ENCODE data around the gene SYP. TPM values are rescaled to one million over a fixed set of nuclear protein-coding genes. Genes with fewer than 3 reads are reported as not detected.

SYP gene
- total and polyA plus RNA-seq, 9 of the 15 experiments (the other 6 are each of a cell fraction or from before 2014, with no cell fraction given), result 0.48 to 5.1 (median 2.6) TPM

DNA sequence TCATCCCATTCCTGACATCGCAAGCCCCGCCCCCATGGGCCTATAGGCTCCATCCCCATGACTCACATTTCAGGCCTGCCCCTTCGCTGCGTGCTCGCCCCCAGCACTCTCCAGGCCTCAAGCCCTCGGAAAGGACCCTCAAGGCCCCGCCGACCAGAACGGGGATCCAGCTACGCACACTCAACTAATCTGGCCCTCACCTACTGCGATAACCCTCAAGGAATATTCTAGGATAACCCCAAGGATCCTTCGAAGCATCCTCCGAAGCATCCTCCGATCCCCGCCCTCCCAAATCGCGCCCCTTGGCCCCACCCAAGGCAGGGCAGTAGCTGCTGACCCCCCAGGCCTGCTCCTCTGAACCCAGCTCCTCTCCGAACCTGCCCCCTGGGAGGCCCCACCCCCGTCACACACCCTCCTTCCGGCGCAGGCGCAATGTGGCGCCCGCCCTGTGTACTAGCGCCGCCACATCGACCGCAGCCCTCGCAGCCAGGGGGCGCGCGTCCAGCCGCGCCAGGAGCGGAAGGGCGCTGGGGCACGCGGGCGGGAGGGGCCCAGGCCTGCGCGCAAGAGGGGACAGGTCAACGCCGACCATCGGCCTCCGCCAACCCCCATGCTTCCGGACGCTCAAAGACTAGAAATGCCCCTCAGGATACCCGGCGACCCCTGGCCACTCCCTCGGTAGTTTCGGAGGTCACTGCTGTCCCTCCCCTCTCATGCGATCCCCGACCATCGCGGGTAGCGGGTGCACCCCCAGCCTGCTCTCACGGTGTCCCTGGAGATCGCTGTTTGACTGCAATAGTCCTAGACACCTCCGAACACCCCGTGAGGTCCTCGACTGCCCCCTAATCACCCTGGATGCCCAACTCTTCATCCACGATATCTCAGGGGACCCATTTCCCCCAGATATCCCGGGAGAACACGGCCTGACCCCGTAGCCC, 43.8 kb downstream of the SYP start (continued):
- TF ChIP-seq, protein P1, sequence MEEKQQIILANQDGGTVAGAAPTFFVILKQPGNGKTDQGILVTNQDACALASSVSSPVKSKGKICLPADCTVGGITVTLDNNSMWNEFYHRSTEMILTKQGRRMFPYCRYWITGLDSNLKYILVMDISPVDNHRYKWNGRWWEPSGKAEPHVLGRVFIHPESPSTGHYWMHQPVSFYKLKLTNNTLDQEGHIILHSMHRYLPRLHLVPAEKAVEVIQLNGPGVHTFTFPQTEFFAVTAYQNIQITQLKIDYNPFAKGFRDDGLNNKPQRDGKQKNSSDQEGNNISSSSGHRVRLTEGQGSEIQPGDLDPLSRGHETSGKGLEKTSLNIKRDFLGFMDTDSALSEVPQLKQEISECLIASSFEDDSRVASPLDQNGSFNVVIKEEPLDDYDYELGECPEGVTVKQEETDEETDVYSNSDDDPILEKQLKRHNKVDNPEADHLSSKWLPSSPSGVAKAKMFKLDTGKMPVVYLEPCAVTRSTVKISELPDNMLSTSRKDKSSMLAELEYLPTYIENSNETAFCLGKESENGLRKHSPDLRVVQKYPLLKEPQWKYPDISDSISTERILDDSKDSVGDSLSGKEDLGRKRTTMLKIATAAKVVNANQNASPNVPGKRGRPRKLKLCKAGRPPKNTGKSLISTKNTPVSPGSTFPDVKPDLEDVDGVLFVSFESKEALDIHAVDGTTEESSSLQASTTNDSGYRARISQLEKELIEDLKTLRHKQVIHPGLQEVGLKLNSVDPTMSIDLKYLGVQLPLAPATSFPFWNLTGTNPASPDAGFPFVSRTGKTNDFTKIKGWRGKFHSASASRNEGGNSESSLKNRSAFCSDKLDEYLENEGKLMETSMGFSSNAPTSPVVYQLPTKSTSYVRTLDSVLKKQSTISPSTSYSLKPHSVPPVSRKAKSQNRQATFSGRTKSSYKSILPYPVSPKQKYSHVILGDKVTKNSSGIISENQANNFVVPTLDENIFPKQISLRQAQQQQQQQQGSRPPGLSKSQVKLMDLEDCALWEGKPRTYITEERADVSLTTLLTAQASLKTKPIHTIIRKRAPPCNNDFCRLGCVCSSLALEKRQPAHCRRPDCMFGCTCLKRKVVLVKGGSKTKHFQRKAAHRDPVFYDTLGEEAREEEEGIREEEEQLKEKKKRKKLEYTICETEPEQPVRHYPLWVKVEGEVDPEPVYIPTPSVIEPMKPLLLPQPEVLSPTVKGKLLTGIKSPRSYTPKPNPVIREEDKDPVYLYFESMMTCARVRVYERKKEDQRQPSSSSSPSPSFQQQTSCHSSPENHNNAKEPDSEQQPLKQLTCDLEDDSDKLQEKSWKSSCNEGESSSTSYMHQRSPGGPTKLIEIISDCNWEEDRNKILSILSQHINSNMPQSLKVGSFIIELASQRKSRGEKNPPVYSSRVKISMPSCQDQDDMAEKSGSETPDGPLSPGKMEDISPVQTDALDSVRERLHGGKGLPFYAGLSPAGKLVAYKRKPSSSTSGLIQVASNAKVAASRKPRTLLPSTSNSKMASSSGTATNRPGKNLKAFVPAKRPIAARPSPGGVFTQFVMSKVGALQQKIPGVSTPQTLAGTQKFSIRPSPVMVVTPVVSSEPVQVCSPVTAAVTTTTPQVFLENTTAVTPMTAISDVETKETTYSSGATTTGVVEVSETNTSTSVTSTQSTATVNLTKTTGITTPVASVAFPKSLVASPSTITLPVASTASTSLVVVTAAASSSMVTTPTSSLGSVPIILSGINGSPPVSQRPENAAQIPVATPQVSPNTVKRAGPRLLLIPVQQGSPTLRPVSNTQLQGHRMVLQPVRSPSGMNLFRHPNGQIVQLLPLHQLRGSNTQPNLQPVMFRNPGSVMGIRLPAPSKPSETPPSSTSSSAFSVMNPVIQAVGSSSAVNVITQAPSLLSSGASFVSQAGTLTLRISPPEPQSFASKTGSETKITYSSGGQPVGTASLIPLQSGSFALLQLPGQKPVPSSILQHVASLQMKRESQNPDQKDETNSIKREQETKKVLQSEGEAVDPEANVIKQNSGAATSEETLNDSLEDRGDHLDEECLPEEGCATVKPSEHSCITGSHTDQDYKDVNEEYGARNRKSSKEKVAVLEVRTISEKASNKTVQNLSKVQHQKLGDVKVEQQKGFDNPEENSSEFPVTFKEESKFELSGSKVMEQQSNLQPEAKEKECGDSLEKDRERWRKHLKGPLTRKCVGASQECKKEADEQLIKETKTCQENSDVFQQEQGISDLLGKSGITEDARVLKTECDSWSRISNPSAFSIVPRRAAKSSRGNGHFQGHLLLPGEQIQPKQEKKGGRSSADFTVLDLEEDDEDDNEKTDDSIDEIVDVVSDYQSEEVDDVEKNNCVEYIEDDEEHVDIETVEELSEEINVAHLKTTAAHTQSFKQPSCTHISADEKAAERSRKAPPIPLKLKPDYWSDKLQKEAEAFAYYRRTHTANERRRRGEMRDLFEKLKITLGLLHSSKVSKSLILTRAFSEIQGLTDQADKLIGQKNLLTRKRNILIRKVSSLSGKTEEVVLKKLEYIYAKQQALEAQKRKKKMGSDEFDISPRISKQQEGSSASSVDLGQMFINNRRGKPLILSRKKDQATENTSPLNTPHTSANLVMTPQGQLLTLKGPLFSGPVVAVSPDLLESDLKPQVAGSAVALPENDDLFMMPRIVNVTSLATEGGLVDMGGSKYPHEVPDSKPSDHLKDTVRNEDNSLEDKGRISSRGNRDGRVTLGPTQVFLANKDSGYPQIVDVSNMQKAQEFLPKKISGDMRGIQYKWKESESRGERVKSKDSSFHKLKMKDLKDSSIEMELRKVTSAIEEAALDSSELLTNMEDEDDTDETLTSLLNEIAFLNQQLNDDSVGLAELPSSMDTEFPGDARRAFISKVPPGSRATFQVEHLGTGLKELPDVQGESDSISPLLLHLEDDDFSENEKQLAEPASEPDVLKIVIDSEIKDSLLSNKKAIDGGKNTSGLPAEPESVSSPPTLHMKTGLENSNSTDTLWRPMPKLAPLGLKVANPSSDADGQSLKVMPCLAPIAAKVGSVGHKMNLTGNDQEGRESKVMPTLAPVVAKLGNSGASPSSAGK (IDR thresholded peaks at IDR 0.05), result peak; percentile 96
- no peak for TF ChIP-seq ATF1 (CRISPR knock-in tag; IDR thresholded peaks at IDR 0.05)
- TF ChIP-seq ATF1 (tag; IDR thresholded peaks at IDR 0.05), result peak; percentile 46
- TF ChIP-seq L3MBTL2 (IDR thresholded peaks at IDR 0.05), result peak; percentile 95
- TF ChIP-seq NR2C1 (IDR thresholded peaks at IDR 0.05), result peak; percentile 32; the same call in 1 of the 2 replicates
- TF ChIP-seq NR2C1 (tag; IDR thresholded peaks at IDR 0.05), result peak; percentile 56; the same call in 1 of the 2 replicates
- peak; percentile 30; the same call in 1 of the 2 replicates for TF ChIP-seq ZNF583 (CRISPR knock-in tag; IDR thresholded peaks at IDR 0.05)
- TF ChIP-seq ZNF232 (CRISPR knock-in tag; IDR thresholded peaks at IDR 0.05), result peak; percentile 90
- TF ChIP-seq HMGN3 (IDR thresholded peaks at IDR 0.05; ENCODE audit: borderline replicate concordance, extremely low read depth, insufficient read length, low read depth, low read length), result peak; percentile 77
